ENCODE data around the gene RPL19. TPM values are rescaled to one million over a fixed set of nuclear protein-coding genes. Genes with fewer than 3 reads are reported as not detected.

RPL19 gene
- total RNA-seq, 1 donor from 2014 or later = 877 TPM

DNA sequence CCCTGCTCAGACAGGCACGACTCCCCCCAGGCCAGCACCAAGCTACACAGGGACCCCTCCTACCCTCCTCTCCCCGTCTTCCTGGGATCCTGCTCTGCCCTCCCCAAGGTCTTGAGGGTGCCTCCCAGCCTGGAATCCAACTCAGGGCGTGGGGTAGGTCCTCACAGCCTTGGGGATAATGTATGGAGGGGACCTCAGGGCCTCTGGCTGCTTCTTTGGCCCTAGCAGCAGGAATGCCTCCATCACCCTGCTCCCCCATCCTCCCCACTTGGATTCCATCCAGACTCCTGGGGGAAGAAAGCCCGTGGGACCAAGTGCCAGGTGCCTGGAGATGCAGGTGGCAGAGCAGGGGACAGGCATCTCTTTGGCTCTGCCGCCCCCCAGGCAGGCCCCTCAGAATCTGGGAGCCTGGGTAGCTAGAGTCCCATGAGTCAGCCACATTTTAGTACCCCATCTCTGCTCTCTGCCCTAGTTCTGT is 36.4 kb downstream of the RPL19 start:
- H3K9me3 Mint-ChIP-seq (ENCODE audit: unreplicated experiment) = peaks cover 3% of the 10 kb centered on the region
- peaks cover 11% of the 10 kb centered on the region for H3K4me1 Mint-ChIP-seq (ENCODE audit: low read depth, unreplicated experiment)
- TF ChIP-seq, protein P1, sequence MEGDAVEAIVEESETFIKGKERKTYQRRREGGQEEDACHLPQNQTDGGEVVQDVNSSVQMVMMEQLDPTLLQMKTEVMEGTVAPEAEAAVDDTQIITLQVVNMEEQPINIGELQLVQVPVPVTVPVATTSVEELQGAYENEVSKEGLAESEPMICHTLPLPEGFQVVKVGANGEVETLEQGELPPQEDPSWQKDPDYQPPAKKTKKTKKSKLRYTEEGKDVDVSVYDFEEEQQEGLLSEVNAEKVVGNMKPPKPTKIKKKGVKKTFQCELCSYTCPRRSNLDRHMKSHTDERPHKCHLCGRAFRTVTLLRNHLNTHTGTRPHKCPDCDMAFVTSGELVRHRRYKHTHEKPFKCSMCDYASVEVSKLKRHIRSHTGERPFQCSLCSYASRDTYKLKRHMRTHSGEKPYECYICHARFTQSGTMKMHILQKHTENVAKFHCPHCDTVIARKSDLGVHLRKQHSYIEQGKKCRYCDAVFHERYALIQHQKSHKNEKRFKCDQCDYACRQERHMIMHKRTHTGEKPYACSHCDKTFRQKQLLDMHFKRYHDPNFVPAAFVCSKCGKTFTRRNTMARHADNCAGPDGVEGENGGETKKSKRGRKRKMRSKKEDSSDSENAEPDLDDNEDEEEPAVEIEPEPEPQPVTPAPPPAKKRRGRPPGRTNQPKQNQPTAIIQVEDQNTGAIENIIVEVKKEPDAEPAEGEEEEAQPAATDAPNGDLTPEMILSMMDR (IDR thresholded peaks at IDR 0.05; ENCODE audit: partially characterized antibody, unreplicated experiment) = no peak
- H3K36me3 Mint-ChIP-seq (ENCODE audit: unreplicated experiment) = no peaks in the 10 kb centered on the region
- no peak overlapping the region for H3K4me3 Mint-ChIP-seq (ENCODE audit: unreplicated experiment)
- DNase-seq = no peak
- peak overlapping the region; percentile 49 for H3K27ac Mint-ChIP-seq (ENCODE audit: unreplicated experiment)
- H3K27me3 Mint-ChIP-seq (ENCODE audit: unreplicated experiment) = peaks cover 6% of the 10 kb centered on the region

DNA sequence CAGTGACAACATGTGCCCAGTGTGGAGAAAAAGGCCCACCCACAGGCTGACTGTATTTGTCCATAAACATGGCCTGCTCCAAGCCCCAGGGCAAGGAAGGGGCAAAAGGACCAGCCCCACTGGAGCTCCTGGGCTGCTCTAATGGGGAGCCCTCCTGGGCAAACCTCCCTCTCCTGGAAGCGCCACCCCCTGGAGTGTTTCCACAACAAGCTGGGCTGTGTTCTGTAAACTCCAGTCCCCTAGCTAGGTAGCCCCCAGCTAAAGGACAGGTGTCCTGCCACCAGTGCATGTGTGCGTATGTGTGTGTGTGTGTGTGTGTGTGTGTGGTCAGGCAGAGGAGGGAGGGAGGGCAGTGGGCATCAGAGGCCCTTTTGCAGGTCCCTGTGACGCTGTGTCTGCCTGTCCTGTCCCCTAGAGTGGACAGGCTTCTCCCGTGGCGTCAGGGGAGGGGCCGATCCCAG is 36.9 kb downstream of the RPL19 start:
- TF ChIP-seq, protein P1 (IDR thresholded peaks at IDR 0.05; ENCODE audit: partially characterized antibody, unreplicated experiment) = no peak
- no peak overlapping the region for H3K27ac Mint-ChIP-seq (ENCODE audit: unreplicated experiment)
- no peaks in the 10 kb centered on the region for H3K36me3 Mint-ChIP-seq (ENCODE audit: unreplicated experiment)
- peaks cover 6% of the 10 kb centered on the region for H3K27me3 Mint-ChIP-seq (ENCODE audit: unreplicated experiment)
- DNase-seq = no peak
- H3K4me3 Mint-ChIP-seq (ENCODE audit: unreplicated experiment) = no peak overlapping the region
- peaks cover 6% of the 10 kb centered on the region for H3K4me1 Mint-ChIP-seq (ENCODE audit: low read depth, unreplicated experiment)
- peaks cover 3% of the 10 kb centered on the region for H3K9me3 Mint-ChIP-seq (ENCODE audit: unreplicated experiment)

DNA sequence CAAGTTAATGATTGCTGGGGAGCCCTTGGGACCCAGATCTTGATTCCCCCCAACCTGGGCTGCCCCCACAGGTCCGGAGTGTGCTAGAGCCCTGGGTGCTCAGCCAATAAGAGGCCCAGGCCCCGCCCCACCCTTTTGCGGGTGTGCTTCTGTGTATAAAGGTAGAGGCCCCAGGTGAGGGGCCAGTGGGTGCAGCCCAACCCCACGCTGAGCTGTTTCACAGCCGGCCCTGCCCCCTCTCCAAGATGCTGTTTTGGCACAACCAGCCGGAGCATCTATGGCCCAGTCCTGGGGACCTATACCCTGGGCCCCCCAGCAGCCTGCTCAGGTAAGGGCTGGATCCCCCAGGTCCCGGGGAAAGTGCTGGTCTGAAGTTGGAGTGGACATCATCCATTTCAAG is 37.5 kb downstream of the RPL19 start:
- DNase-seq = no peak
- Mint-ChIP-seq H3K4me1 (ENCODE audit: low read depth, unreplicated experiment) (peaks cover 6% of the 10 kb centered on the region), H3K36me3 (ENCODE audit: unreplicated experiment) (no peaks in the 10 kb centered on the region), H3K27ac (ENCODE audit: unreplicated experiment) (no peak overlapping the region), H3K27me3 (ENCODE audit: unreplicated experiment) (peaks cover 6% of the 10 kb centered on the region), H3K9me3 (ENCODE audit: unreplicated experiment) (peaks cover 3% of the 10 kb centered on the region), H3K4me3 (ENCODE audit: unreplicated experiment) (no peak overlapping the region)
- TF ChIP-seq, protein P1 (IDR thresholded peaks at IDR 0.05; ENCODE audit: partially characterized antibody, unreplicated experiment) = no peak

GRCh38 chr17:39238311-39238972 is 38.4 kb downstream of the RPL19 start:
- H3K4me3 Mint-ChIP-seq (ENCODE audit: unreplicated experiment) = no peak overlapping the region
- DNase-seq = no peak
- H3K27me3 Mint-ChIP-seq (ENCODE audit: unreplicated experiment) = peaks cover 6% of the 10 kb centered on the region

More at GRCh38 chr17:39238311-39238972, 38.4 kb downstream of the RPL19 start:
- Mint-ChIP-seq H3K27ac (ENCODE audit: unreplicated experiment) (no peak overlapping the region), H3K4me1 (ENCODE audit: low read depth, unreplicated experiment) (peaks cover 6% of the 10 kb centered on the region), H3K36me3 (ENCODE audit: unreplicated experiment) (no peaks in the 10 kb centered on the region), H3K9me3 (ENCODE audit: unreplicated experiment) (peaks cover 3% of the 10 kb centered on the region)
- TF ChIP-seq, protein P1 (IDR thresholded peaks at IDR 0.05; ENCODE audit: partially characterized antibody, unreplicated experiment) = no peak
